ENCODE data around the gene CREG1.

CREG1 gene

DNA sequence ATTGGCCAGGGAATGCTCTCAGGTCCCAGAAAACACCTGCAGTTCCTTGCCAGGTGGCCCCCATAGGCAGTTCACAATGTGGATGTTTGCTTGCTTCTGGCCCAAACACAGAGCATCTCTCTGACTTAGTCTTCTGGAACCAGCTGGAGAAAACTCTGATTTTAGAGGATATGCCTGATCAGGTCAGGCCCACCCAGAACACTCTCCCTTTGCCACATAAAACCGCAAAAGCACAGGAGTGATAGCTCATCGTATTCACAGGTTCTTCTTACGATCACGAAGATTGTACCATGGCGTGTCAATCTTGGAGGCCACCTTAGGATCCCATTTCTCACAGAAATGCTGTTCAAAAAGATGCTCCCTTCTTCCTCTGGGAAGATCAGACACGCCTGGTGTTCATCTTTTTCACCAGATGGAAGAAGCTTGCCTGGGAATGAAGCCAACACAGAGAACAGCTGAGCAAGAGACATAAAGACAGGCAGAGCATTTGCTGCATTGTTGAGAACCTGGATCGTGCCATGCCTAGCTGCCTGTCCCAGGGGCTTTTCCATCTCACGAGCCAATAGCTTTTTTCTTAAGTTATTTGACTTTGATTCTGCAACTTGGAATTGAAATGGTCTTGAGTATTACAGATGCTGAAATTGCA lies 23.6 kb downstream of the CREG1 start:
- DNase-seq = peak; percentile 48

DNA sequence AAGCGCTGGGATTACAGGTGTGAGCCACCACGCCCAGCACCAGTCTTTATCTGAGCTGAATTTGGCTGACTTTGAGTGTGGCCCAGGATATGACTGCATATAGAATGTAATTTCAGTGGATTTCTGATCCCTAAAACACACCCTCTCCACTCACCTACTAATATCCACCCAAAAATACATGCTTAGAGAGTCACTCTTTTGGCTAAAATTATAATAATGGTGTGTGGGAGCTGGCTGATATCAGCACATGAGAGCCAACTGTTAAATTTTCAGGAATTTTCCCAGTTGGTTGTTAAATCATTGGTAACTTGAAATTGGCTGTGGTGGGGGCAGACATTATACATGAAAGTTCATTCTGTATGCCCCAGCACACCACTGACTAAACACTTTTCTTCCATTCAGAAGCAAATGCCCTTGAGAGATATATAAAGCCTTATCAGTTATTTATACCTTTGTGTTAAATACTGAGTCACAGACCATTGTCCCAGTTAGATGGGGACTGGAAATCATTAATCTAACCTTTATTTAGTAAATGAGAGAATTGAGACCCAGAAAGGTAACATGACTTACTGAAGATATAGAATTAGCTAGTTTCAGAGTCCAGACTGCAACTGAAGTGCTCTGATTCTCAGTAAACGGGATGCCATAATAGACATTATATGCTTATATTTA lies 25.4 kb downstream of the CREG1 start:
- no peak for DNase-seq

DNA sequence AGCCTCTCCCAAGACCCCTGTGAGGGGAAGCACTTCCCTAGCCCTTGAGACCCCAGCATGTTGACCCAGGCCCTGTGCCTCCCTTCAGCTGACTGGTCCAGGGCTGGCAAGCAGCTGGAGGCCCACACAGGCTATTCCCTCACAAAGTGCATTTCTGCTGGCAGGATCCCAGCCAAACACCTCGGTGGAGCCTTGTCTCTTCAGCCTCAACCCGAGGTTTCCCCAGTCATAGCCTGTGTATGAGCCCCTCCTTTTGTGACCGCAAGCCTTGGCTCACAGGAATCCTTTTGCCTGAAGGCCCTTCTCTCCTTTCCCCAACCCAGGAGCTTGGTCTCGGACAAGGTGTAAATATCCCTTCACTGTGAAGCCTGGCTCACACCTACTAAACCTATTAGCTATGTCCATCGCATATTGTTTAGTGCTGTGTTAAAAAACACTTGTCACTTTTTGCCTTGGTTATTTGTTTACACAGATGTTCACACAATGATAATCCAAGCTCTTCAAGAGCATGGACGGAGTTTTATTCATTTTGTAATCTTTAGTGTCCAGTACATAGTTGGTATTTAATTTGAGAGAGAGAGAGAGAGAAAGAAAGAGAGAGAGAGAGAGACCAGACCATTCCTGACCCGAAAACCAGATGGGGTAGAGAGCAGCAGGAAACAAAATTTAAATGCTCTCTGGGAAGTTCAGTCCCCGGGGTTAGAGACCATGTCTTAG lies 26.7 kb downstream of the CREG1 start:
- no peak for DNase-seq

DNA sequence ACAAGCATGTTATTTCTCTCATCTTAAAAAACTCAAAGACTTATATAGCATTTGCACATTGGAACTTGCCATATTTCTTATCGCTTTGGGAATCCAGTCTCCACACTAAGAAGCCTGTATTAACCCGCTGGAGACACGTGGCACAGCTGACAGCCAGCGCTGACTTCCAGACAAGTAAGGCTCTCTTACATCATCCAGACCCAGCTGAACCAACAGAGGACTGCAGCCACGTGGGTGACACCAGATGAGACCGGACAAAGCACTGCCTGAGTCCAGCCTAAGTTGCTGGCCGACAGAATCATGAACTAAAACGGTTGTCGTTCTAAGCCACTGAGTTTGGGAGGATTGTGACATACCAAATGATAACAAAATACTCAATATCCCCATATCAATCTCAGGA lies 28.9 kb downstream of the CREG1 start:
- no peak for DNase-seq

DNA sequence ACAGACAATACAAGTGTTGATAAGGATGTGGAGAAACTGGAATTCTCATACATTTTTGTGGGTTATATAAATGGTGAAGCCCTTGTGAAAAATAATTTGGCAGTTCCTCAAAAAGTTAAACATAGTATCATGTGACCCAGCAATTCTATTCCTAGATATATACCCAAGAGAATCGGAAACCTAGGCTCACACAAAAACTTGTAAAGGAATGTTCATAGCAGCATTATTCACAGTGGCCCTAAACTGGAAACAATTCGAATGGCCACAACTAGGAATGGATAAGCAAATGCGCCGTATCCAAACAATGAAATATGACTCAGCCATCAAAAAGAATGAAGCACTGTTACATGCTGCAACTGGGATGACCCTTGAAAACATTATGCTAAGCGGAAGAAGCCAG lies 31.3 kb downstream of the CREG1 start:
- DNase-seq = no peak

DNA sequence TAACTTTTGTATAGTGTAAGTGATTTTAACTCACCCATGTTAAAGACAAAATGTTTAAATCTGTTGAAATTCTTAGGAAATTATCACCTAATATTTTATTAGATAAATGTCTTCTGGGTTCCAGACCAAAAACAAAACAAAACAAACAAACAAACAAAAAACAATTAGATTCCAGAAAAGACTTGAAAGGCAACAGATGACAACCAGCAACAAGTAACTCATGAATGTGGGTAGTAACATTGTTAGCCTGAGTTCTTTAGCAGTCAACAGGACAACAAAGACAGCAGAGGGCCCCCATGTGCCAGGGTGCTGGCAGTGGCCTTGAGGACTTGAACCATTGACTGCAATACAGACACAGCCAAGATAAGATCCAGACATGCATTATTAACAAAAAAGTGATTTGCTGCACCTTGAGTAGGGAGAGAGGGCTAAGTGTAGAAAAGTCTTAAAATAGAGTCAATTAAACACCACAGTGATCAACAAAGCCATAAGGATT lies 32.8 kb downstream of the CREG1 start:
- DNase-seq = no peak

DNA sequence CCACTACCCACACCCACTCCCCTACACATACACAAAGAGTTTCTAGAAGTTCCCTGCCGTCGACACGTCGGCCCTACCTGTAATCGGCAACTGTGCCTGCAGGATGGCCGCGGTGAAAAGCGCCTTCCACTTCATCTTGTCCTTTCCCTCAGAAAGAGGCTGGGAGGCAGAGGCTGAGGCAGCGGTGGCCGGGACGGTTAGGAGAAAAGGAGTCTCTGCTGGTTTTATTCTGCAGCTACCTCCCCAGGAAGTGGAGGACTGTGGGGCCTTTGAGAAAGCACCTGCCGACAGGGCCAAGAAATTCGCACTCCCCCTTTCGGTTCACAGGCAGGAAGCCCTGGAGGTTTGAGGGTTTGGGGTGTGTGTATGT lies 35.2 kb downstream of the CREG1 start, which contains the start of gene CD247:
TSS of gene CD247 (minus strand) at position 199 of the 370 bp plus-strand sequence. CDS start at position 135, 64 bp downstream.
- DNase-seq = no peak

DNA sequence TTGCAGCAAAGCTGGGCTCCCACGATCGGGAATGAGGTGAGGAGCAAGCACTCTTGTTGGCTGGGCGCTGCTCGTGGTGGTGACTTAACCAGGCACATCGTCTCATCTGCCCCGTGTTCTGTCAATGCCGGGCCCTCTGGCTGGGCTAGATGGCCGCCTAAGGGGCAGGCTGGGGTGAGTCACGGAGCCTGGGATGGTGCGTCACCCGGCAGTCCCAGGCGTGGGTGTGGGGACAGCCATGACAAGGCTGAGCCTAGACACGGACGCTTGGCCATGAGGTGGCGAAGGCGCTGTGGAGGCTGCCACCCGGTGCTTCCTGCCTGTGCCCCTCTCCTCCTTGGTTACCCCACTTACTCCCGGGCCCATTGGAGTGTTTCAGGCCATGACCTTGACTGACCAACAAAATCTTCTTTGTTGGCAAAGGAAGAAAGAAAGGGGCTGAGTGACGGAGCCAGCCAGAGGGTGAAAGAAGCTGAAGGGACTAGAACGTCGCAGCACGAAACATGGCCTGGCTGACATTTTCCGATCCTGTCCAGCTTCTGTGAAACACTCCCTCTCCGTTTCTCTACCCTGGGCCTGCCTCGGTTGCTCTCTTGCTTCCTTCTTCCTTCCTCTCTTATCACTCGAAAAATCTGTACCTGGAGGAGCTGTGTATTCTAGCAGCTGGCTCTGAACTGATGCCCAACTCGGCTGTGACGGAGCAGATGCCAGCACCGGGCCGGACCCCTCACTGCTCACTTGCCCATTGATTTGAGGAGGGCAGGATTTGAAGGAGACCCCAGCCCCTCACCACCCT lies 35.8 kb downstream of the CREG1 start:
- no peak for DNase-seq

DNA sequence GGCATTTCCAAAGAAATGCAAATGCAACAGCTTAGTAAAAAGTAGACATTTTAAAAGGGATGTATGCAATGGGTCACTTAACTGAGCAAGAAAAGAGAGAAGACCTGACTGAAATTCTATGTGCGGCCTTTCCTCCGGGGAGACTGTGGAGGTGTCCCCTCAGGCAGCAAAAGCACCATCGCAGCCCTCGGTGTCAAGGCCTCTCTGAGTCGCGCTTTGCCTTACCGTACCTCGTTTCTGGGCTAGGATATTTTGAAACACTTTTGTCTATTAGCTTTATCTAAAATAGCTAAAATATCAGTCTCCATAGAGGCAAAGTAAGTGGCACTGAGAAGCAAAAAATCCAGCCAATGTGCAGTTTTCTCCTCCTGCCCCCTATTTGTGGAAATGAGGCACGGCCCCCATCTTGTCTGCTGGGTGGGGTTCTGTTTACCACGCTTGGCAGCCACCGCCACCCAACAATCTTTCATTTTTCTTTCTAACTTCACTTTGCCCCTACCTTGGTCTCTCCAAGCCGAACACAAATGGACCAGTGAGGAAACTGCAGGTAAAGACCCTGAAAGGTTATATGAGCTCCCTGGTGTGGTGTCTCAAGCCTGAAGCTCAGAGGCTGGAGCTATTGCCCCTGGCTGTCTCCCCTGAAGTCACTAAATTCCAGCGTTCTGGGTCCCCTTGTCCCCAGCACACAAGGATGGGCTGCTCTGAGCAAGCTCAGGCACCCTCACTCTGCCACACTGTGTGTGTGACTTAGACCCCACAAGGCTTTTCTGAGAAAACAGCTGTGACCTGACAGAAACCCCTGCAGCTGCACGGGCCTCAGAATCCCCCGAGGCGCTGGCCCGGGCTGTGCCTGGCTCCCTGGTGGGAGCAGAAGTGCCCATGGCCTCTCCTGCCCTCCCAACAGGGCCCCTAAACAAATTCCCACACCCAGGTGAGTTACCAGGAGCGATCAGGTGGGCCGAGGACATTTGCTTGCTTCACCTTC lies 36.9 kb downstream of the CREG1 start:
- no peak for DNase-seq

DNA sequence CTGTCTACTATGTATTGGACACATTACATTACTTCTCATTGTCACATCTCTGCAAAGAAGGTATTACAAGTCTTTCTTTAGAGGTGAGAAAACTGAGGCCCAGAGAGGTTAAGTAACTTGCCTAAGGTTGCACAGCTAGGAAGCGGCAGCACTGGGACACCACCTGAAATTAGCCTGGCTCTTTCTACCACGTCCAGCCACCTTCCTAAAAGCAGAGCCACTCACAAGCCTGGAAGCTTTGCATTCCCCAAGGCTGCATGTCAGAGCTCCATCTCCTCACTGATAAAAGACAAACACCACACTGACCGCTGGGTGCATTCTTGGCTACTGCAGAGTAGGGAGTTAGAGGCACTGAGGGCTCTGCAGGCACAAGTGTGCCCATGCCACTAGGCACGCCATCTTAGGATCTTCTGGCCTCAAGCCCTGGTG lies 37.7 kb downstream of the CREG1 start:
- DNase-seq = no peak

DNA sequence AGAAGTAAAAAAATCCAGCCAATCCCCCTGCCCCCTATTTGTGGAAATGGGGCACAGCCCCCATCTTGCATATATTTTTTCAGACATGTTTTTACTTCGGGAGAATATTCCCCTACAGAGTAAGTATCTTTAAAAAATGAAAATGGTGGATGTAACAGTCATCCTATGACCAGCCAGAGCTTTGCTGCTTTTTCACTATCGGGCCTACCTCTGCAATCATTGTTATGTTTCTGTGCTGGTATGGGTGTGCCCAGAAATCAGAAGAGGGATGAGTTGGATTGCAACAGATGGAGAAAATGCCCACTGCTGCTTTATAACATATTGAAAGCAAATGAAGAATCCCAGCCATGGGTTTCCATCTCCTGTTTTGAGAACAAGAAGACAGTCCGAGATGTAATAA lies 38.1 kb downstream of the CREG1 start:
- DNase-seq = no peak

DNA sequence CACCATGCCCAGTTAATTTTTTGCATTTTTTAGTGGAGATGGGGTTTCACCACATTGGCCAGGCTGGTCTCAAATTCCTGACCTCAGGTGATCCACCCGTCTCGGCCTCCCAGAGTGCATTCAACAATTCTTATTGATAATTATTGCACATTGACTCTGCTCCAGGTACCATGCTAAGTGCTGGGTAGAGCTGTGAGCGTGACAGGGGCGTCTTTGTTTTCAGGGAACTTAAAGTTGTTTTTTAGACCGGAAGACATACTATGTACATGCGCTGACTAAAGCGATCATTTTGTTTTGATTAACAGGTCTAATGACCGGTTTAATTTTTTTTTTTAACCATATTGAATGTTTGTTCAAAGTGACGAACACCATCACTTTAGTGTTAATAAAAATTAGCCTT lies 39.3 kb downstream of the CREG1 start:
- no peak for DNase-seq

DNA sequence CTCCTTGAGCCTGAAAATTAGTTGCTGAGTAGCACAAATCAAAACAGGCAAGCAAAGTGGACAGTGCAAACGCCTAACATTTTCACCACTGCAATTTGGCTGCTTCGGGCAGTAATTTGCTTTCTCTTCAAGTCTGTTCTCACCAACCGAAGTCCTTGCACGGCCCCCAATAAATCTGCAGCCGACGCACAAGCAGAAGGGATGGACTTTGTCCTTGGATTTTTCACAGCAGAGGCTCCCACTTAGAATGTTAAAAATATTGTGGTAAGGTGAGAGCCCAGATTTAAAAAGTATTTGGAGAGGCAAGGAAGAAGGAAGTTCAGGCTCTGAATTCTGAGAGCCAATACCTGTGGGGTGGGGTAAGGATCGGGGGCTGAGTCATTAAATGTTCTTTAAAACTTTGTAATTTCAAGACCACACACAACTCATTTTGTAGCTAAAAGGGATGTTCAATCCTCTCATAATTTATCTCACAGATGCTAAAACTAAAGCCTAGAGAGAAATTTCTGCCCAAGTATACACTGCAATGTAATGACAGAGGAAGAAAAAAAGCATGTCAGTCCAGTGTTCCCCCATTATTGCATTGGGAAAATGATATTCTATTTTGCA lies 41.4 kb downstream of the CREG1 start:
- DNase-seq = no peak

DNA sequence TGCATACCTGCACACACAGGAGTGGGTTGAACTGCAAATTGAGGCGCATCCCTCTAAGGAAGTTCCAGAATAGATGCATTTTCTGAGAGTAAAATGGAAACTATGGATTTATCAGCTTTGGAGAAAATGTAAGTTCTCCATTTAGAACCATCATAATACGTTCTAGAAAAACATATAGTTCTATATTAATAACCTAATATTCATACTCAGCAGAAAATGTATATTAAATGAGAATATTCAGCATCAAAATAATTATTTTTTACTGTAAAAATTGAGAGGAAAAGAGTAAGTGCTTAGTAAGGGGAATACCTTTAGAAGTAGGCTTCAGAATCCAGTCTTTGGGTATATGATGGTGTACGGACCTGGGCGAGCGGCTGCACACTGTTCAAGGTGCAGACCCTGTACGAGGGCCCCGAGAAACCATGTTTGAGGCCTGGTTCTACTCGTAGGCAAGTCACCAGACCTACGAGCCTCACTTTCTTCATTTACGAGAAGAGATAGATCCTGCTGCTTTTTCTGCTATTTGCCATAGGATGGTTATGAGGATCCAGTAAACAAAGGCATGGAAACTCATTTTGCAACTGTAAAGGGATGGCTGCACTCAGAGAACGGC lies 42.1 kb downstream of the CREG1 start:
- DNase-seq = no peak

DNA sequence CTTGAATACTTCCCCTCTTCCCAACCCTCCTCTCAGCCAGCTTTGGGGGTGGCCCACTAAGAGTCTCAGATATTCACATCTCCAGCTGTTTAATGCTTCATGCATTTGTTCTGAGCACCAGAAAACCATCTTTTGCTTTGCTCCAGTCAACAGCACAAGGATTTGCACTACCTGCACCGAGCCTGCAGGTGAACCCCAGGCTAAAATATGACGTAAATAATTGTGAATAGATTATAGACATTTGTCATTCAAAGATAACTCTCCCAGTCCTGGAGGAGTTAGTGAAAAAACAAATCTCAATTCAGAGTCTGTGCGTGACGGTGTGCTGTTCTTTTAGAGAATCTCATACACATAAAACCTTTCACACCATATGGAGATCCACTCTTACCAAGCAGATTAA lies 42.7 kb downstream of the CREG1 start:
- no peak for DNase-seq

DNA sequence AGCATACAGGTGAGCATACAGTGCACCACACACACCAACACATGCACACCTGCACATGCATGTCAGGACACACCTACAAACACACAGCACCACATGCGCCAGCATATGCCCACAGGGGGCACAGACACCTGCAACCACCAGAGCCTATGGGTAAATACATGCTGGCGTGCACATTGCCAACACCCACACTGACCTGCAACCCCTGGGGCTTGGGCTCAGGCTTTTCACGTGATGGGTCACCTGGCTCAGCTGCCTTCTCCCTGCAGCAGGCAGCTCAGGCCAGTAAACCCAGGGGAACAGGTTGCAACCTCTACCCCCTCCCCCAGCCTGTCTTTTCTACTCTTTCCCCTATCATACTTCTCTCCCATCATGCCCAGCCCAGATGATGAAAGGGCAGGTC lies 43.3 kb downstream of the CREG1 start:
- no peak for DNase-seq

DNA sequence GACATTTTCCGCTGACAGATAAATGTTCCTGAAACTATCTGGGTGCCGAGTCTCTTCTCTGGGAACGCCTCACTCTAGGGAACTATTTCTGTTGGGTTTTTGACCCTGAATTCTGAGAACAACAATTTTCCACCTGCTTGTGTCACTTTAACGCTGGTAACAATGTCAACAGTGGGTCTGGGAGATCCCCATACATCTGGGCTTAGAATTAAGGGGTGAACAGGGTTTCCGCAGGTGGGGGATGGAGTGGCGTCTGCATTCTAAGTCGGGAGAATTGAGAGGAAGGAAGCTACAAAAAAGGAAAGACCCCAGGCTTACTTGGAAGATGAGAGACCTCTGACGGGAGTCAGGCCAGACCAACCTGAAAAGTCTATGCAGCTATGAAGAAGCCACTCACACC lies 44.0 kb downstream of the CREG1 start:
- no peak for DNase-seq

DNA sequence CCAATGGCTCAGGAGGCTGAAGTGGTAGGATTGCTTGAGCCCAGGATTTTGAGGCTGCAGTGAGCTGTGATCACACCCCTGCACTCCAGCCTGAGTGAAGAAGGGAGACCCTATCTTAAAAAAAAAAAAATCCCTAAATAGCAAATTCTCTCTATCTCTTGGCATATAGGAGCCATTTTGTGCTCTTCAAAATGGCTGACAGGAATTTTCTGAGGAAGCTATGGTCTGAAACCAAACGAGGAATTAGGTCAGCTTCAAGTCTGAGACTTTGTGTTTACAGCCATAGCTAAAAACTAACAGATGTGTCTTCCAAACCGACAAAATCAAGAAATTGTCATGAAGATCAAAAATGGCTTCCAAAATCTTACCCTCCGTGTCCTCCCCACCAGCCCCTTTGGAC lies 45.8 kb downstream of the CREG1 start:
- DNase-seq = no peak

DNA sequence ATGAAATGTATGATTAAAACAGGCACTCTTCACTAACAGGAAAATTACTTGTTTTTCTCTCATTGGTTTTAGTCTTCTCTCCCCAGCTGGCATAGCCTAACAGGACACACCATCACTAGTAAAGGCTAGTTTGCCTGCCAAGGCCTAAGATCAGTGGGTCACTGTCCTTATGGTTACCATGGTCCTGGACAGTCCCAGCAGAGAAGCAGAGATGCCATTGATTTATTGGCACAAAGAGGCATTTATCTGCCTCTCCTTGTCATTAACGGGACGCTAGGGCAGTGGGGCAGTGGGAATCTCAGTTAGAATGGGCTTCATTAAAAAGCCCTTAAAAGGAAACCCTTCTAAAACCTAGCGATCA lies 49.1 kb downstream of the CREG1 start:
- no peak for DNase-seq

DNA sequence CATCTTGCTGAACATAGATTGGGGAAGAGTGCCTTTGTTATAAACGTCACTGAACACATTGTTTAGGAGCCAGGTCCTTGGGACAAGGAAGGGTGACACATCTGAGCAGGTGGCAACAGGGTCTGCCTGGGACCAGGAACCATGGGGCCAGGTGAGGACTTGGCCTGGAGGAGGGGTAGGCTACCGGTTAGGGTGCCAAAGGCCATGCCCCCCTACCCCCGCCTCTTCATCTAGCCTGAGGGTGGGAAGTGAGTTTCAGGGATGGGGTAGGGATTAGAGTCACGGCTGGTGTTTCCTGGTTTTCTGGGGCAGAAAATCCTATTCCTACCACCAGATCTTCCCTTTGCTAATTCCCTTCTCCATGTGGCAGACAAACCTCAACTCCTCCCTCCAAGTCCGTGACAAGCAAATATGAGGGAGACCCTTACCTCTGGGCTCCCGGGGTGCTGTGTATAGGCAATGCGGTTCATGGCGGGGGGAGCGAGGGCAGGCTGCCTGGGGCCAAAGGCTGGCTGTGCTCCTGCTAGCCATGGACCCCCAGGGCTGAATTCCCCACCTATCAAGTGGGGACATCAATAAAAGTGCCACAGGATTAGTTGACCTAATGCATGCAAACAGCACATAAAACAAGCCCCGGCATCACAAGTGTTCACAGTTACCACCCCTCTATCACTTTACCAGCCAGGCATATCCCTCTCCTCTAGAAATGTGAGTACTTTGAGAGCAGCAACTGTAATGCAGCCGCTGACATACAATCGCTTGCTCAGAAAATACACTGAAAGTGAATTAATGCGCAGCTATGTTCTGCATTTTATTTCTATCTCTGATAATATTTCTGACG lies 49.7 kb downstream of the CREG1 start:
- DNase-seq = no peak
